ENCODE data around the gene RIN2.

The RIN2 gene

DNA sequence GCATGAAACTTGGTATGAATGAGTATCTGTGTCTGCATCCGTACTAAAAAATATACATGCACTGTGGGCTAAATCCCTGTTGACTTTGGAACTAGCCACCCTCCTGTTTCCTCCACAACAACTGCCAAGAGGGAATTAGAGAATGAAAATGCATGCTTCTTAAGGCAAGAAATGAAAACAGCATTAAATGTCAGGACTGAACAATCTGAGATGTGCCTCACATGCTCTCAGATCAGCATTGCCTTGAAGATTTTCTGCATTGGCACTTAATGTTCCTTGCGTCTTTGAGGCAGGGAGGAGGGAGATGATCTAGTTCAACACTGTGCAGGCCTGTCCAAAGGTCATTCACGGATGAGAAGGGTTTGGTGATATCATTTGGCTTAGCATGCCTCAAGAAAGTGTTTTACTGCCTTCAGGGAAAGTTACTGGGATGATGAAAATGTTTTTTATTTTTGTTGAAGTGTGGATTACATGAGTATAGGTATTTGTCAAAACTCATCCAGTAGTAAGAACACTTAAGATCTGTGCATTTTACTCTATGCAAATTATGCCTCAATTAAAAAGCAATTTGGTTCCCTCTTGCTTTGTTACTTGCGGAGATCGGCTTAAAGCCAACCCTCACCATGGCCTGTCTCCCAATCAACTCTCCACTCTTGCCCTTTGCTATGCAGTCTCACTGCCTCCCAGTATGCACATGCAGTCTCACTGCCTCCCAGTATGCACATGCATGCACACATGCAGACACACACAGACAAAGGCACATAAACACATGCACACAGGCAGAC is 47.5 kb upstream of the RIN2 start:
- ATAC-seq, result peak; percentile 52
- TF ChIP-seq TCF4 (CRISPR knock-in tag; IDR thresholded peaks at IDR 0.05; ENCODE audit: borderline replicate concordance), result no peak
- no peak for TF ChIP-seq RARB (CRISPR knock-in tag; IDR thresholded peaks at IDR 0.05)
- TF ChIP-seq POU6F1 (CRISPR knock-in tag; IDR thresholded peaks at IDR 0.05; ENCODE audit: borderline replicate concordance, low read depth), result no peak
- TF ChIP-seq ISL1 (CRISPR knock-in tag; IDR thresholded peaks at IDR 0.05), result no peak
- TF ChIP-seq GLIS3 (CRISPR knock-in tag; IDR thresholded peaks at IDR 0.05), result no peak
- no peak for TF ChIP-seq ARNTL (CRISPR knock-in tag; IDR thresholded peaks at IDR 0.05; ENCODE audit: borderline replicate concordance, low read depth)
- no peak for TF ChIP-seq ZNF565 (CRISPR knock-in tag; conservative IDR thresholded peaks at IDR 0.05; ENCODE audit: low read depth)
- no peak for TF ChIP-seq CSRNP3 (CRISPR knock-in tag; IDR thresholded peaks at IDR 0.05)

- TF ChIP-seq TSHZ2 (CRISPR knock-in tag; IDR thresholded peaks at IDR 0.05), result no peak
- no peak for TF ChIP-seq SNAI2 (CRISPR knock-in tag; IDR thresholded peaks at IDR 0.05)
- TF ChIP-seq OSR1 (CRISPR knock-in tag; IDR thresholded peaks at IDR 0.05), result no peak
- no peak for TF ChIP-seq ARNTL (CRISPR knock-in tag; IDR thresholded peaks at IDR 0.05; ENCODE audit: borderline replicate concordance, low read depth)
- no peak for TF ChIP-seq BACH2 (CRISPR knock-in tag; IDR thresholded peaks at IDR 0.05; ENCODE audit: borderline replicate concordance)
- no peak for TF ChIP-seq ZNF565 (CRISPR knock-in tag; conservative IDR thresholded peaks at IDR 0.05; ENCODE audit: low read depth)
- TF ChIP-seq, protein P1, sequence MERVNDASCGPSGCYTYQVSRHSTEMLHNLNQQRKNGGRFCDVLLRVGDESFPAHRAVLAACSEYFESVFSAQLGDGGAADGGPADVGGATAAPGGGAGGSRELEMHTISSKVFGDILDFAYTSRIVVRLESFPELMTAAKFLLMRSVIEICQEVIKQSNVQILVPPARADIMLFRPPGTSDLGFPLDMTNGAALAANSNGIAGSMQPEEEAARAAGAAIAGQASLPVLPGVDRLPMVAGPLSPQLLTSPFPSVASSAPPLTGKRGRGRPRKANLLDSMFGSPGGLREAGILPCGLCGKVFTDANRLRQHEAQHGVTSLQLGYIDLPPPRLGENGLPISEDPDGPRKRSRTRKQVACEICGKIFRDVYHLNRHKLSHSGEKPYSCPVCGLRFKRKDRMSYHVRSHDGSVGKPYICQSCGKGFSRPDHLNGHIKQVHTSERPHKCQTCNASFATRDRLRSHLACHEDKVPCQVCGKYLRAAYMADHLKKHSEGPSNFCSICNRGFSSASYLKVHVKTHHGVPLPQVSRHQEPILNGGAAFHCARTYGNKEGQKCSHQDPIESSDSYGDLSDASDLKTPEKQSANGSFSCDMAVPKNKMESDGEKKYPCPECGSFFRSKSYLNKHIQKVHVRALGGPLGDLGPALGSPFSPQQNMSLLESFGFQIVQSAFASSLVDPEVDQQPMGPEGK (CRISPR knock-in tag; IDR thresholded peaks at IDR 0.05; ENCODE audit: borderline replicate concordance), result no peak
- TF ChIP-seq ZNF70 (CRISPR knock-in tag; IDR thresholded peaks at IDR 0.05), result no peak
- TF ChIP-seq CSRNP3 (CRISPR knock-in tag; IDR thresholded peaks at IDR 0.05), result no peak
- TF ChIP-seq PPARA (CRISPR knock-in tag; IDR thresholded peaks at IDR 0.05; ENCODE audit: borderline replicate concordance), result no peak
- TF ChIP-seq ESRRG (CRISPR knock-in tag; IDR thresholded peaks at IDR 0.05), result no peak
- no peak for TF ChIP-seq ISL1 (CRISPR knock-in tag; IDR thresholded peaks at IDR 0.05)
- TF ChIP-seq RARB (CRISPR knock-in tag; IDR thresholded peaks at IDR 0.05), result no peak
- no peak for TF ChIP-seq TCF4 (CRISPR knock-in tag; IDR thresholded peaks at IDR 0.05; ENCODE audit: borderline replicate concordance)
- TF ChIP-seq POU6F1 (CRISPR knock-in tag; IDR thresholded peaks at IDR 0.05; ENCODE audit: borderline replicate concordance, low read depth), result no peak
- no peak for TF ChIP-seq CSDC2 (CRISPR knock-in tag; IDR thresholded peaks at IDR 0.05)
- no peak for TF ChIP-seq ZC3H10 (CRISPR knock-in tag; IDR thresholded peaks at IDR 0.05)
- TF ChIP-seq CREB5 (CRISPR knock-in tag; IDR thresholded peaks at IDR 0.05; ENCODE audit: low read depth), result no peak
- no peak for TF ChIP-seq ZFP3 (CRISPR knock-in tag; IDR thresholded peaks at IDR 0.05)
- no peak for ATAC-seq
These were observed 46.9 kb upstream of the RIN2 start for GRCh38 chr20:19711126-19711525.

Measured in SK-N-SH treated with all-trans-retinoic acid at 6 μM for 48 hours (cell line).